Spinal cord (tissue), 10 donors: ENCODE measurements around the gene PRDM16. TPM values are rescaled to one million over a fixed set of nuclear protein-coding genes. Genes with fewer than 3 reads are reported as not detected.

Experiments
- DNase-seq, 6 donors: peaks; one replicate each; pipeline versions ENCODE4 v3.0.0 to v3.0.0-alpha.2; 2013 to 2015; ENCODE audit warnings: low spot score in 6 of 6, low read depth in 4 of 6
- H3K27ac ChIP-seq: one replicate; pipeline ENCODE4 v1.5.1; 2013; ENCODE audit warnings: low read depth, low read length, control low read depth
- H3K27me3 ChIP-seq: one replicate; pipeline ENCODE4 v1.6.1; 2013; ENCODE audit warnings: low read length; ENCODE audit not compliant: control insufficient read depth, insufficient read depth
- H3K36me3 ChIP-seq: one replicate; pipeline ENCODE4 v1.6.1; 2013; ENCODE audit warnings: low read length; ENCODE audit not compliant: control insufficient read depth, insufficient read depth
- H3K4me1 ChIP-seq: one replicate; pipeline ENCODE4 v1.6.1; 2013; ENCODE audit warnings: low read length; ENCODE audit not compliant: control insufficient read depth, insufficient read depth
- H3K4me3 ChIP-seq: one replicate; pipeline ENCODE4 v1.5.1; 2013; ENCODE audit warnings: low read depth, low read length, control low read depth
- H3K9me3 ChIP-seq: one replicate; pipeline ENCODE4 v1.6.1; 2013; ENCODE audit warnings: low read length; ENCODE audit not compliant: control insufficient read depth, insufficient read depth
- WGBS: methylation state at CpG from one replicate; pipeline ENCODE4 v1.1.5; 2013; ENCODE audit warnings: missing lambda C conversion rate; ENCODE audit not compliant: insufficient coverage; 5-methylcytosine and 5-hydroxymethylcytosine counted together
- polyA plus RNA-seq, 2 donors: library from polyadenylated mRNA; unstranded; fragments of 120-200 nt; gene quantifications; one replicate each; pipeline ENCODE4 v1.2.1, GENCODE V29; 2013; ENCODE audit not compliant: insufficient read length in 2 of 2
- total RNA-seq, 2 donors: library from RNA; depleted of rRNA in 1 of 2; stranded (reverse); fragments of 120-200 nt in 1 of 2; fragments of >200 nt in 1 of 2; gene quantifications; one replicate each; pipeline versions ENCODE4 v1.2.3 to v1.2.4, GENCODE V29; 2013 to 2014
- donor health status: healthy.

The PRDM16 gene
- total and polyA plus RNA-seq, 4 donors: 6.1 to 8.3 (median 7.3) TPM

GRCh38 chr1:3026124-3026523, 42.9 kb upstream of the PRDM16 start:
- Histone ChIP-seq H3K4me3 (no peak overlapping the region), H3K9me3 (no peaks in the 10 kb centered on the region), H3K27me3 (peaks cover 3% of the 10 kb centered on the region), H3K36me3 (no peaks in the 10 kb centered on the region), H3K4me1 (peaks cover 11% of the 10 kb centered on the region), H3K27ac (no peak overlapping the region)
- 100% methylated on average over 1 of the region's 1 CpG for WGBS
- DNase-seq: no peak

- Histone ChIP-seq H3K4me1 (peaks cover 18% of the 10 kb centered on the region), H3K27ac (no peak overlapping the region), H3K4me3 (no peak overlapping the region), H3K36me3 (no peaks in the 10 kb centered on the region), H3K9me3 (no peaks in the 10 kb centered on the region), H3K27me3 (peaks cover 3% of the 10 kb centered on the region)
- 86% methylated on average over 11 of the region's 11 CpGs for WGBS
- no peak for DNase-seq
Observed at GRCh38 chr1:3026581-3027391, 42.2 kb upstream of the PRDM16 start.

GRCh38 chr1:3027611-3028371, 41.2 kb upstream of the PRDM16 start:
- H3K4me3 ChIP-seq: no peak overlapping the region
- no peak for DNase-seq
- H3K27ac ChIP-seq: no peak overlapping the region
- H3K27me3 ChIP-seq: peaks cover 3% of the 10 kb centered on the region
- H3K4me1 ChIP-seq: peaks cover 23% of the 10 kb centered on the region
- H3K36me3 ChIP-seq: no peaks in the 10 kb centered on the region
- 93% methylated on average over 18 of the region's 20 CpGs for WGBS
- H3K9me3 ChIP-seq: no peaks in the 10 kb centered on the region

- Histone ChIP-seq H3K27me3 (peaks cover 3% of the 10 kb centered on the region), H3K36me3 (no peaks in the 10 kb centered on the region), H3K4me1 (peaks cover 23% of the 10 kb centered on the region), H3K4me3 (no peak overlapping the region), H3K27ac (no peak overlapping the region), H3K9me3 (no peaks in the 10 kb centered on the region)
- 51% methylated on average over 25 of the region's 32 CpGs for WGBS
- DNase-seq: peak in 1 of 6 donors; percentile 76
Observed at GRCh38 chr1:3028531-3029282, 40.3 kb upstream of the PRDM16 start.

GRCh38 chr1:3029481-3029961, 39.5 kb upstream of the PRDM16 start:
- H3K4me3 ChIP-seq: no peak overlapping the region
- H3K4me1 ChIP-seq: peaks cover 23% of the 10 kb centered on the region
- DNase-seq: no peak
- no peaks in the 10 kb centered on the region for H3K36me3 ChIP-seq
- no peak overlapping the region for H3K27ac ChIP-seq
- 86% methylated on average over 7 of the region's 11 CpGs for WGBS
- no peaks in the 10 kb centered on the region for H3K9me3 ChIP-seq
- H3K27me3 ChIP-seq: peaks cover 3% of the 10 kb centered on the region

- Histone ChIP-seq H3K4me1 (peaks cover 23% of the 10 kb centered on the region), H3K9me3 (no peaks in the 10 kb centered on the region), H3K27ac (no peak overlapping the region), H3K27me3 (peaks cover 3% of the 10 kb centered on the region), H3K36me3 (no peaks in the 10 kb centered on the region), H3K4me3 (no peak overlapping the region)
- 93% methylated on average over 32 of the region's 32 CpGs for WGBS
- no peak for DNase-seq
Observed at GRCh38 chr1:3029991-3030662, 38.9 kb upstream of the PRDM16 start.

GRCh38 chr1:3030663-3031381, 38.2 kb upstream of the PRDM16 start:
- peaks cover 3% of the 10 kb centered on the region for H3K27me3 ChIP-seq
- no peaks in the 10 kb centered on the region for H3K9me3 ChIP-seq
- H3K27ac ChIP-seq: no peak overlapping the region
- H3K4me3 ChIP-seq: no peak overlapping the region
- no peaks in the 10 kb centered on the region for H3K36me3 ChIP-seq
- no peak for DNase-seq
- peaks cover 23% of the 10 kb centered on the region for H3K4me1 ChIP-seq
- 71% methylated on average over 22 of the region's 22 CpGs for WGBS

GRCh38 chr1:3031401-3032221, 37.4 kb upstream of the PRDM16 start:
- H3K9me3 ChIP-seq: no peaks in the 10 kb centered on the region
- peaks cover 25% of the 10 kb centered on the region for H3K4me1 ChIP-seq
- peak in 1 of 6 donors; percentile 38 for DNase-seq
- no peaks in the 10 kb centered on the region for H3K36me3 ChIP-seq
- no peak overlapping the region for H3K27ac ChIP-seq
- H3K4me3 ChIP-seq: no peak overlapping the region
- 75% methylated on average over 33 of the region's 35 CpGs for WGBS
- peaks cover 3% of the 10 kb centered on the region for H3K27me3 ChIP-seq
